Hematopoietic multipotent progenitor cell treated with erythropoietin and hydrocortisone succinate and interleukin-3 and kit ligand, for 6 days (in vitro differentiated cells): ENCODE measurements around the gene TNN.

Experiments used
- DNase-seq: peaks from one replicate; pipeline ENCODE4 v3.0.0-alpha.2; 2015

The TNN gene

GRCh38 chr1:175178056-175178455 lies 110.4 kb downstream of the TNN start:
- no peak for DNase-seq

DNA sequence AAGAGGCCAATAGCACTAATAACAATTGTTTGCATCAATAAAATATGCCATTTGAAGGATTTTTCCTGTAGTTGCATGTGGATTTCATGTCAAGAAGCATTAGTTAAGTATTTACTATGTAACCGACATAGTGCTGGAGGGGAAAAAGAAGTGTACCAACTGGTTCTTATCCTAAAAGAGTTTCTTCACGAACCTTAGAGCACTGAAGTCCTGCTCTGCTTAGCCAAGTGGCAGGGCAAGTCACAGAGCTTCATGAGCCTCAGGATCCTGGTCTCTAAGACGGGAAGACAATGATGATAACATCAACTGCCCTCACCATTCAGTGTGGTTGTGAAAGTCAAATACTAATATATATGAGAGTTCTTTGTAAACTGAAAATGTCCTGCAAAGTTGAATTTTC lies 110.8 kb downstream of the TNN start:
- no peak for DNase-seq

GRCh38 chr1:175179837-175180590 lies 112.4 kb downstream of the TNN start:
- DNase-seq, result no peak

- peak; percentile 87 for DNase-seq
These were observed 114.6 kb downstream of the TNN start for GRCh38 chr1:175182201-175182746.

GRCh38 chr1:175183586-175183985 lies 116.0 kb downstream of the TNN start:
- no peak for DNase-seq

- DNase-seq, result no peak
These were observed 118.3 kb downstream of the TNN start for GRCh38 chr1:175185903-175186302.

DNA sequence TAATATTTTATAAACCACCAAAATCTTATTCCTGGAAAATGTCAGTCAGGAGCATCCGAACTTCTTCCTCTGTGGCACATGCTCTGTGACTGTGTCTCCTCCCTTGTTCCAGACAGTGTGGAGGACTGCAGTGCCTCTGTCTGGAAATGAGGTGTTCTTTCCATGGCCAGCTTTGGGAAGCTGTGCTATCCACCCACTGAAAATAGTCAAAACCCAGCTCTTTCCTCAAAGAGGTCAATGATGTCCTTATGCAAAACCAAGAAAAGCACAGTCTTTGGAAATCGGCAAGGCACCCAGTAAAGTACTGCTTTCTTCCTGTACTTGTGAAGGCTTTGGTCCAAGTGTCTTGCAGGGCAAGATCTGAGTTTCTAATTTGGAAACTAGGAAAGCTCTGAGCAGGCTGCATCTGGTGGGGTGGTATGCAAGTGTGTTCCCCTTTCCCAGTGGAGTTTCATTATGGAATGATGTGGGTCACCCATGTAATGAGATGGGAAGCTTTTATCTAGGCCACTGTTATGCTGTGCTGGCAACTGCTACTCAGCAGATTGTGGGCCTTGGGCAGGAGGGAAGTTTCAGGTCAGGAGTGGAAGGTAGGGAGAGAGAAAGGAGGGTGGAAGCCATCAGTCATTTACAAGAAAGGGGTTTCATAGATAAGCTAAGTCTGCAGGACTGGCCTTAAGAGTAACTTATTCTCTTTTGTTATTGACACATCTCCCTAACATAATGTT lies 119.0 kb downstream of the TNN start:
- DNase-seq, result no peak

DNA sequence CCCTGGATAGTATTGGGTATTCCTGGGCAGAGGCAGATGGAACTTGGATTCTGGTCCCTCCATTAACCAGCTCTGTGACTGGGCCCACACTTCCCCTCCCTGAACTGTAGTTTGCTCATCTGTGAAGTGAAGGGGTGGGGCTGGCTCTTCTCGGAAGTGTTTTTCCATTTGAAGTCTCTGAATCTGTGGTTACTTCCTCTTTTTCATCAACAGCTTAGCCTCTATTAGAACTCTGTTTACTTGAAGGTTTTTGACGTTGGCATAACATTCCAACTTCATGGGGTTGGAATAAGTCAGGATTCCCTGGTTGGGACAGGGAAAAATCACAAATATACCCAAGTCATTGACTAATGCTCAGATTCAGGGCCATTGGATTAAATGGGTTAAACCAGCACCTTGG lies 121.3 kb downstream of the TNN start:
- peak; percentile 89 for DNase-seq

DNA sequence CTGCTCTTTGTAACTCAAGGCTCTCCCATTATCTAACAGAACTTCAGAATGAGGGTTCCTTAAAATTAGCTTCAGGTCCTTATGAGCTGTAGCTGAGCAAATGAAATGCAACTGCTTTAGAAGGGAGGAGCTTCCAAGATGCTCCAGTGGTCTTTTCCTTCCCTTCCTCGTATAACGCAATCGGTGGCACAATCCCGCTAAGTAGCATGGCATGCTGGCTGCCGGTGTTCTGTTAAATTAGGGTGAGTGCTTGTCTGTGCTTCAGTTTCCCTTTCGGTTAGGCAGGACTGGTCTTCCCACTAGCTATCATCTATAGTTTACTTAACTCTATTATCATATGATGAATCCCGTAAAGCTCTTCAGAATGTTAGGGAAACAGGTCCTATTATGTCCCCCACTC lies 124.0 kb downstream of the TNN start:
- peak; percentile 36 for DNase-seq

GRCh38 chr1:175192111-175192629 lies 124.5 kb downstream of the TNN start:
- peak; percentile 59 for DNase-seq

DNA sequence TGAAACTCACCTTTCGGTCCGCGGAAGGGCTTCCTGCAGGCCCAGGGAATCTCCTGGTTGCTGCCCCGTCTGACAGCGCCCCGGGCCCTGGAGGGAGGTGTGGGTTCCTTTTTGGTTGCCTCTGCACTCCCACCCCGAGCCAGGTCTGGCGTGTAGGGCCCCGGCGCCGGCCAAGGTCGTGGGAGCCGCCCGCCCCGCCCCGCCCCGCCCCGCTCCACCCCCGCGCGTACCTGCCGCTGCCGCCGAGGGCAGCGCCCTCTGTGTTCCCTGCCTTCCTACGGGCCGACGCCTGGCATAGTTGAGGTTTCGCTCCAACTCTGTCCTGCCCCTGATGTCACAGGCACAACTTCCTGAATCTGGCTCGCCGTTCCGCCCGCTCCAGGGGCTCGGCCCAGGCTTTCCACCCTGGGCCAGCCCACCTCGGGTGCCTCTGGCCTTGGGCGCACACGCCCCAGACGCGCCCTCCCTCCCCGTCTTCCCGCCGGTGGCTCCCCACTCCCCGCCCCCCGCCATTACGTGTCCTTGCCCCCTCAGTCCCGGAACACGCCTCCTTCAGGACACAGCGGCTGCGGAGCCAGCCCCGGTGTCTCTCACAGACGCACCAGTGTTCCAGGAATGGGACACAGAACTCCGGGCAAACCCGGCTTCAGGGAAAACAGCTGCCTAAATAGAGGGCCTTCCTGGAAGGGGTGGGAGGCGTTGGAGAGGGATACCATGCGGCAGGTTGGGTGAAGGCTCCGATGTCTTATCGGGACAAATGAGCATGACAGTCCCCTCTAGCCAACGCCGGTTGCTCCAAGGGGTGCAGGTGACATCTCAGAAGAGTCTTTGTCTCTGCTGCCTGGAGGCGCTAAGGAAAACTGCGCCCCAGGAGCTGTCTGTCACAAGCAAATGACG lies 125.2 kb downstream of the TNN start, which contains the start of gene KIAA0040:
Gene KIAA0040 (minus strand): TSS at position 147 of the 897 bp plus-strand sequence. CDS start 31,763 bp downstream, outside the sequence.
- peak; percentile 83 for DNase-seq

DNA sequence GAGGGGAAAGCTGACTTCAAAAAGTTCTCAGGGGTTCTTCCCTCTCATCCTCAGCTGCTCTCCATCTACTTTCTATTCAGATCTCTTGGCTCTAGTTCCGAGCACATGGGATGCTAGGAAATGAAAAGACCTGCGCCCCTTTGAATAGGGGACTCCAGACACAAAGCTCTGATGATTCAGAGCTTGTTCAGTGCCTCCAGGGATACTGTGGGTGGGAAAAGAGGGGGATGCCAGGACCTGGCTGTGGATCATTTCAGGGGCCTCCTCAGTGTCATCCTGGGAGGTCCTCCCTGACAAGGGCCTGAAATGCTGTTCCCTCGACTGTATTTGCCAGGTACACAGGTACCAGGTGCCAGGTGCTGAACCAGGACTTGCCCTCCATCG lies 125.9 kb downstream of the TNN start:
- DNase-seq, result no peak

GRCh38 chr1:175195281-175195680 lies 127.6 kb downstream of the TNN start:
- DNase-seq, result no peak

GRCh38 chr1:175195798-175196197 lies 128.2 kb downstream of the TNN start:
- no peak for DNase-seq

DNA sequence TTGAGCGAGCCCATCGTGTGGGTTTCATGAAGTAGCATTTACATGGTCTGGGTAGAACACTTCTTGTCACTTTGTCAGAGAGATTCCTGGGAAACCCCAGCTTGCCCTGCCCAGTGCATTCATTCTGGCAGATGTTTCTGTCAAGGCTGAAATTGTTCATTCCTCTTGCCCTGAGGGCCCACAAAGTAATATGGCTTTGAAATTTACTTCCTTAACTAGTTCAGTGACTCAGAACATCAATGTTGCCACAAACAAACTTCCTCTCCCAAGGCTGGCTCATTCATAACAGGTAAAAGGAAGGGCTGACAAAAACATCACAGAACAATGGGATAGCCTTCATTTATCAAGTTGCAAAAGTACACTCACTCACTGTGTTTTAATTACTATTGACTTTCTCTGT lies 129.9 kb downstream of the TNN start:
- DNase-seq, result no peak
